HepG2 (cell line): ENCODE results near the gene GGNBP2. TPM values are rescaled to one million over a fixed set of nuclear protein-coding genes. Genes with fewer than 3 reads are reported as not detected.
A peak's percentile ranks its signal among the peaks of the same experiment; 100 is the strongest.

ENCODE experiments used
- DRAP1 ChIP-seq: IDR thresholded peaks from 2 replicates; pipeline ENCODE4 v1.6.1; 2016; ENCODE audit warnings: missing genetic modification reagents, missing compliant biosample characterization
- HNRNPH1 ChIP-seq: fragments of 200-400 bp; formaldehyde crosslinking; optimal IDR thresholded peaks from 2 replicates; pipeline ENCODE3; 2017; ENCODE audit warnings: mild to moderate bottlenecking, low read depth, low read length
- PCBP2 ChIP-seq: fragments of 200-400 bp; formaldehyde crosslinking; optimal IDR thresholded peaks from 2 replicates; pipeline ENCODE3; 2018; ENCODE audit warnings: low read length, low read depth; ENCODE audit not compliant: poor library complexity, severe bottlenecking
- POLR2AphosphoS2 ChIP-seq: IDR thresholded peaks from 2 replicates; pipeline ENCODE4 v1.6.1; 2011; ENCODE audit warnings: low read depth, low read length, improper control_type of control experiment
- POLR2AphosphoS5 ChIP-seq: IDR thresholded peaks from 2 replicates; pipeline ENCODE4 v1.6.1; 2012; ENCODE audit warnings: low read depth, low read length
- SALL2 ChIP-seq: sonication (generic); formaldehyde crosslinking; IDR thresholded peaks from 2 replicates; pipeline ENCODE4 v1.8.1; 2023; ENCODE audit warnings: mild to moderate bottlenecking, missing genetic modification reagents, inconsistent platforms
- SMAD1 ChIP-seq: sonication (generic); formaldehyde crosslinking; IDR thresholded peaks from 2 replicates; pipeline ENCODE4 v1.4.0; 2020; ENCODE audit warnings: missing genetic modification reagents, low read depth, mild to moderate bottlenecking, borderline replicate concordance
- STAT5B ChIP-seq: sonication (generic); formaldehyde crosslinking; IDR thresholded peaks from 2 replicates; pipeline ENCODE4 v1.4.0; 2020; ENCODE audit warnings: missing genetic modification reagents
- THAP7 ChIP-seq: sonication (generic); formaldehyde crosslinking; IDR thresholded peaks from 2 replicates; pipeline ENCODE4 v1.8.1; 2023; ENCODE audit warnings: mild to moderate bottlenecking, missing genetic modification reagents
- ZBTB7A ChIP-seq: sonication (generic); formaldehyde crosslinking; IDR thresholded peaks from 2 replicates; pipeline ENCODE4 v1.8.0; 2022; ENCODE audit warnings: mild to moderate bottlenecking, missing genetic modification reagents
- ZFY ChIP-seq: sonication (generic); formaldehyde crosslinking; IDR thresholded peaks from 2 replicates; pipeline ENCODE4 v1.4.0; 2020; ENCODE audit warnings: missing genetic modification reagents
- ZMYM2 ChIP-seq: sonication (generic); formaldehyde crosslinking; IDR thresholded peaks from 2 replicates; pipeline ENCODE4 v1.8.0; 2022; ENCODE audit warnings: mild to moderate bottlenecking, missing genetic modification reagents
- ZNF180 ChIP-seq: sonication (generic); formaldehyde crosslinking; IDR thresholded peaks from 2 replicates; pipeline ENCODE4 v1.4.0; 2020; ENCODE audit warnings: low read depth, missing genetic modification reagents, borderline replicate concordance
- ZNF224 ChIP-seq: sonication (generic); formaldehyde crosslinking; IDR thresholded peaks from 2 replicates; pipeline ENCODE4 v1.5.0; 2020; ENCODE audit warnings: mild to moderate bottlenecking, missing genetic modification reagents
- ZNF232 ChIP-seq: sonication (generic); formaldehyde crosslinking; IDR thresholded peaks from 2 replicates; pipeline ENCODE4 v1.4.0; 2020; ENCODE audit warnings: missing genetic modification reagents, borderline replicate concordance
- ZNF350 ChIP-seq: sonication (generic); formaldehyde crosslinking; IDR thresholded peaks from 2 replicates; pipeline ENCODE4 v1.4.0; 2020; ENCODE audit warnings: mild to moderate bottlenecking, low read depth, missing genetic modification reagents, borderline replicate concordance
- ZNF468 ChIP-seq: sonication (generic); formaldehyde crosslinking; IDR thresholded peaks from 2 replicates; pipeline ENCODE4 v1.8.0; 2022; ENCODE audit warnings: mild to moderate bottlenecking, moderate library complexity, missing genetic modification reagents
- ZNF510 ChIP-seq: sonication (generic); formaldehyde crosslinking; IDR thresholded peaks from 2 replicates; pipeline ENCODE4 v1.4.0; 2020; ENCODE audit warnings: low read depth, mild to moderate bottlenecking, missing genetic modification reagents
- ZNF609 ChIP-seq: sonication (generic); formaldehyde crosslinking; IDR thresholded peaks from 2 replicates; pipeline ENCODE4 v1.4.0; 2020; ENCODE audit warnings: mild to moderate bottlenecking, missing genetic modification reagents, borderline replicate concordance
- ZNF747 ChIP-seq: sonication (generic); formaldehyde crosslinking; IDR thresholded peaks from 2 replicates; pipeline ENCODE4 v1.8.1; 2023; ENCODE audit warnings: missing genetic modification reagents, mild to moderate bottlenecking, borderline replicate concordance
- ZNF792 ChIP-seq: IDR thresholded peaks from 2 replicates; pipeline ENCODE4 v1.6.1; 2016
- polyA plus RNA-seq, 8 experiments: library from polyadenylated mRNA; depleted of rRNA in 3 of 8; stranded (reverse) in 7 of 8; unstranded in 1 of 8; fragments of >200 nt; fragmentation: Illumina TruSeq in 4 of 8; extraction: Trizol in 4 of 8; gene quantifications; 2 replicates each; pipeline versions ENCODE4 v1.2.1 to v1.2.3, GENCODE V29; 2011 to 2016; ENCODE audit warnings: low read depth in 4 of 8, missing spikeins in 1 of 8, mixed read lengths in 1 of 8; ENCODE audit not compliant: insufficient read depth in 1 of 8
- total RNA-seq, 5 experiments: library from RNA; depleted of rRNA; stranded (reverse); fragments of >200 nt; fragmentation: Illumina TruSeq; extraction: Trizol; gene quantifications; 2 replicates each; pipeline ENCODE4 v1.2.3, GENCODE V29; 2016; ENCODE audit warnings: low read depth in 1 of 5

Gene GGNBP2
- total and polyA plus RNA-seq, 2 of the 13 experiments (the other 11 are each of a cell fraction or from before 2014, with no cell fraction given) = 53.3 to 84.2 TPM

GRCh38 chr17:36533935-36534839 is 10.5 kb upstream of the GGNBP2 start (continued):
- TF ChIP-seq ZNF609 (CRISPR knock-in tag) (no peak), SMAD1 (CRISPR knock-in tag) (no peak), STAT5B (CRISPR knock-in tag) (0 out of 2 replicates have a peak, but pooled peaks have one; percentile 19), ZNF747 (no peak; the same call in 1 of the 2 replicates), ZNF180 (no peak), ZMYM2 (CRISPR knock-in tag) (peak; percentile 76), DRAP1 (CRISPR knock-in tag) (no peak), SALL2 (CRISPR knock-in tag) (no peak), HNRNPH1 (no peak), PCBP2 (no peak), ZNF792 (no peak), ZNF224 (CRISPR knock-in tag) (peak; percentile 42; the same call in 1 of the 2 replicates), ZNF510 (CRISPR knock-in tag) (0 out of 2 replicates have a peak, but pooled peaks have one; percentile 32), ZFY (CRISPR knock-in tag) (no peak), ZBTB7A (CRISPR knock-in tag) (0 out of 2 replicates have a peak, but pooled peaks have one; percentile 42), POLR2AphosphoS2 (no peak; the same call in 1 of the 2 replicates), THAP7 (CRISPR knock-in tag) (peak; percentile 60; the same call in 1 of the 2 replicates), ZNF232 (CRISPR knock-in tag) (no peak), ZNF468 (CRISPR knock-in tag) (no peak), ZNF350 (0 out of 2 replicates have a peak, but pooled peaks have one; percentile 6), POLR2AphosphoS5 (no peak)
